Measurements from ENCODE around the gene LIPC. TPM values are rescaled to one million over a fixed set of nuclear protein-coding genes. Genes with fewer than 3 reads are reported as not detected.

Gene LIPC
- total and polyA plus RNA-seq, 10 of the 15 experiments (the other 5 are each of a cell fraction or from before 2014, with no cell fraction given): 0.06 to 0.31 (median 0.16) TPM; not detected in 1

- ATAC-seq (no peak), FAIRE-seq (no peak), DNase-seq (ENCODE audit: low read depth, low spot score) (no peak)
- Histone ChIP-seq H2AFZ (ENCODE audit: control insufficient read depth, low read depth, low read length) (no peak overlapping the region), H3K79me2 (ENCODE audit: control insufficient read depth, insufficient read depth, low read length) (no peaks in the 10 kb centered on the region), H3K4me3 (no peak overlapping the region), H3K4me2 (ENCODE audit: control insufficient read depth, insufficient read depth) (no peak overlapping the region), H3K36me3 (ENCODE audit: control insufficient read depth in 2 of 2, insufficient read depth in 2 of 2, low read length in 1 of 2) (no peaks in the 10 kb centered on the region), H3K27me3 (replicated peaks in 1 of 2; ENCODE audit: control insufficient read depth in 2 of 2, insufficient read depth in 2 of 2, low read length in 1 of 2) (no peaks in the 10 kb centered on the region), H4K20me1 (ENCODE audit: control insufficient read depth, insufficient read depth) (no peaks in the 10 kb centered on the region), H3K9me3 (replicated peaks; ENCODE audit: control insufficient read depth, insufficient read depth, low read length) (no peaks in the 10 kb centered on the region), H3K27ac (ENCODE audit: control insufficient read depth, insufficient read depth) (no peak overlapping the region), H3K9ac (ENCODE audit: control insufficient read depth, insufficient read depth, low read length) (no peak overlapping the region), H3K4me1 (ENCODE audit: control insufficient read depth, insufficient read depth, low read length) (no peaks in the 10 kb centered on the region)
- in situ Hi-C loops (cut with MboI) (no loop called here), intact Hi-C loops (cut with micrococcal nuclease; ENCODE audit: unreplicated experiment) (no loop called here)
- ChIA-PET RAD21 (ENCODE audit: unreplicated experiment) (interaction anchor here (0.5 kb wide), 1 partner anchor 62 kb away, joined by 4 read pairs; no protein-coding TSS in a partner anchor), CTCF (interaction anchor here (0.8 to 1.6 kb wide), 3 partner anchors 17 to 317 kb away, joined by 3 to 6 read pairs (median 5); no protein-coding TSS in a partner anchor), SMC1A (ENCODE audit: uncharacterized antibody, unreplicated experiment) (interaction anchor here (1.3 to 1.8 kb wide), 4 partner anchors 13 to 82 kb away, joined by 3 to 6 read pairs (median 4); no protein-coding TSS in a partner anchor), POLR2A (no interaction called here)
- BruUV-seq (replicated peaks): no TSS peak
- 100% methylated on average over 1 of the region's 1 CpG for WGBS (ENCODE audit: insufficient coverage, insufficient replicate concordance, low lambda C conversion rate, missing lambda C conversion rate)
- TF ChIP-seq SP1 (IDR thresholded peaks at IDR 0.05; ENCODE audit: low read depth, low read length) (no peak), MTA3 (IDR thresholded peaks at IDR 0.05; ENCODE audit: borderline replicate concordance, low read length) (no peak), NFXL1 (IDR thresholded peaks at IDR 0.05; ENCODE audit: borderline replicate concordance) (no peak), CHD4 (IDR thresholded peaks at IDR 0.05) (no peak), RAD51 (IDR thresholded peaks at IDR 0.05) (no peak), NR2C2 (IDR thresholded peaks at IDR 0.05; ENCODE audit: borderline replicate concordance, control insufficient read depth, insufficient read length, low read depth) (no peak), ZNF207 (IDR thresholded peaks at IDR 0.05; ENCODE audit: borderline replicate concordance) (no peak), SMC3 (IDR thresholded peaks at IDR 0.05; ENCODE audit: borderline replicate concordance, low read length) (no peak), POLR2AphosphoS2 (IDR thresholded peaks at IDR 0.05; ENCODE audit: low read depth, low read length) (no peak), MYC (IDR thresholded peaks at IDR 0.05; ENCODE audit: insufficient read depth, insufficient read length, insufficient replicate concordance, low read length, severe bottlenecking) (no peak), MXI1 (IDR thresholded peaks at IDR 0.05; ENCODE audit: low read depth, low read length) (no peak), BHLHE40 (IDR thresholded peaks at IDR 0.05; ENCODE audit: borderline replicate concordance in 1 of 2, low read depth in 2 of 2, low read length in 1 of 2) (no peak), RUNX3 (IDR thresholded peaks at IDR 0.05; ENCODE audit: low read length) (no peak)
- TF ChIP-seq, protein P1, sequence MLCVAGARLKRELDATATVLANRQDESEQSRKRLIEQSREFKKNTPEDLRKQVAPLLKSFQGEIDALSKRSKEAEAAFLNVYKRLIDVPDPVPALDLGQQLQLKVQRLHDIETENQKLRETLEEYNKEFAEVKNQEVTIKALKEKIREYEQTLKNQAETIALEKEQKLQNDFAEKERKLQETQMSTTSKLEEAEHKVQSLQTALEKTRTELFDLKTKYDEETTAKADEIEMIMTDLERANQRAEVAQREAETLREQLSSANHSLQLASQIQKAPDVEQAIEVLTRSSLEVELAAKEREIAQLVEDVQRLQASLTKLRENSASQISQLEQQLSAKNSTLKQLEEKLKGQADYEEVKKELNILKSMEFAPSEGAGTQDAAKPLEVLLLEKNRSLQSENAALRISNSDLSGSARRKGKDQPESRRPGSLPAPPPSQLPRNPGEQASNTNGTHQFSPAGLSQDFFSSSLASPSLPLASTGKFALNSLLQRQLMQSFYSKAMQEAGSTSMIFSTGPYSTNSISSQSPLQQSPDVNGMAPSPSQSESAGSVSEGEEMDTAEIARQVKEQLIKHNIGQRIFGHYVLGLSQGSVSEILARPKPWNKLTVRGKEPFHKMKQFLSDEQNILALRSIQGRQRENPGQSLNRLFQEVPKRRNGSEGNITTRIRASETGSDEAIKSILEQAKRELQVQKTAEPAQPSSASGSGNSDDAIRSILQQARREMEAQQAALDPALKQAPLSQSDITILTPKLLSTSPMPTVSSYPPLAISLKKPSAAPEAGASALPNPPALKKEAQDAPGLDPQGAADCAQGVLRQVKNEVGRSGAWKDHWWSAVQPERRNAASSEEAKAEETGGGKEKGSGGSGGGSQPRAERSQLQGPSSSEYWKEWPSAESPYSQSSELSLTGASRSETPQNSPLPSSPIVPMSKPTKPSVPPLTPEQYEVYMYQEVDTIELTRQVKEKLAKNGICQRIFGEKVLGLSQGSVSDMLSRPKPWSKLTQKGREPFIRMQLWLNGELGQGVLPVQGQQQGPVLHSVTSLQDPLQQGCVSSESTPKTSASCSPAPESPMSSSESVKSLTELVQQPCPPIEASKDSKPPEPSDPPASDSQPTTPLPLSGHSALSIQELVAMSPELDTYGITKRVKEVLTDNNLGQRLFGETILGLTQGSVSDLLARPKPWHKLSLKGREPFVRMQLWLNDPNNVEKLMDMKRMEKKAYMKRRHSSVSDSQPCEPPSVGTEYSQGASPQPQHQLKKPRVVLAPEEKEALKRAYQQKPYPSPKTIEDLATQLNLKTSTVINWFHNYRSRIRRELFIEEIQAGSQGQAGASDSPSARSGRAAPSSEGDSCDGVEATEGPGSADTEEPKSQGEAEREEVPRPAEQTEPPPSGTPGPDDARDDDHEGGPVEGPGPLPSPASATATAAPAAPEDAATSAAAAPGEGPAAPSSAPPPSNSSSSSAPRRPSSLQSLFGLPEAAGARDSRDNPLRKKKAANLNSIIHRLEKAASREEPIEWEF (IDR thresholded peaks at IDR 0.05; ENCODE audit: insufficient replicate concordance, low read depth, low read length): no peak
- TF ChIP-seq, protein P2, sequence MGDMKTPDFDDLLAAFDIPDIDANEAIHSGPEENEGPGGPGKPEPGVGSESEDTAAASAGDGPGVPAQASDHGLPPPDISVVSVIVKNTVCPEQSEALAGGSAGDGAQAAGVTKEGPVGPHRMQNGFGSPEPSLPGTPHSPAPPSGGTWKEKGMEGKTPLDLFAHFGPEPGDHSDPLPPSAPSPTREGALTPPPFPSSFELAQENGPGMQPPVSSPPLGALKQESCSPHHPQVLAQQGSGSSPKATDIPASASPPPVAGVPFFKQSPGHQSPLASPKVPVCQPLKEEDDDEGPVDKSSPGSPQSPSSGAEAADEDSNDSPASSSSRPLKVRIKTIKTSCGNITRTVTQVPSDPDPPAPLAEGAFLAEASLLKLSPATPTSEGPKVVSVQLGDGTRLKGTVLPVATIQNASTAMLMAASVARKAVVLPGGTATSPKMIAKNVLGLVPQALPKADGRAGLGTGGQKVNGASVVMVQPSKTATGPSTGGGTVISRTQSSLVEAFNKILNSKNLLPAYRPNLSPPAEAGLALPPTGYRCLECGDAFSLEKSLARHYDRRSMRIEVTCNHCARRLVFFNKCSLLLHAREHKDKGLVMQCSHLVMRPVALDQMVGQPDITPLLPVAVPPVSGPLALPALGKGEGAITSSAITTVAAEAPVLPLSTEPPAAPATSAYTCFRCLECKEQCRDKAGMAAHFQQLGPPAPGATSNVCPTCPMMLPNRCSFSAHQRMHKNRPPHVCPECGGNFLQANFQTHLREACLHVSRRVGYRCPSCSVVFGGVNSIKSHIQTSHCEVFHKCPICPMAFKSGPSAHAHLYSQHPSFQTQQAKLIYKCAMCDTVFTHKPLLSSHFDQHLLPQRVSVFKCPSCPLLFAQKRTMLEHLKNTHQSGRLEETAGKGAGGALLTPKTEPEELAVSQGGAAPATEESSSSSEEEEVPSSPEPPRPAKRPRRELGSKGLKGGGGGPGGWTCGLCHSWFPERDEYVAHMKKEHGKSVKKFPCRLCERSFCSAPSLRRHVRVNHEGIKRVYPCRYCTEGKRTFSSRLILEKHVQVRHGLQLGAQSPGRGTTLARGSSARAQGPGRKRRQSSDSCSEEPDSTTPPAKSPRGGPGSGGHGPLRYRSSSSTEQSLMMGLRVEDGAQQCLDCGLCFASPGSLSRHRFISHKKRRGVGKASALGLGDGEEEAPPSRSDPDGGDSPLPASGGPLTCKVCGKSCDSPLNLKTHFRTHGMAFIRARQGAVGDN (IDR thresholded peaks at IDR 0.05): no peak
These were observed 9.1 kb downstream of the LIPC start for GRCh38 chr15:58440922-58441321.

Data from GM12878 (cell line).